Small intestine (tissue), 7 donors: ENCODE data around the gene PRPF31. TPM values are rescaled to one million over a fixed set of nuclear protein-coding genes. Genes with fewer than 3 reads are reported as not detected.
"Not testable (repeated sequence)": the region's sequence is repeated elsewhere in the genome, so short reads cannot be mapped to it uniquely, and the experiment has no call there.

ENCODE experiments used
- DNase-seq, 2 donors: peaks; one replicate each; pipeline versions ENCODE4 v3.0.0 to v3.0.0-alpha.2; 2013
- FAIRE-seq: peaks from 2 replicates; lab custom pipeline; 2012; peaks lifted over from hg19 to GRCh38; lab: Jason Lieb, UNC
- H3K27ac ChIP-seq, 3 donors: one replicate each; pipeline ENCODE4 v1.5.1; 2013; ENCODE audit warnings: low read length in 2 of 3, mild to moderate bottlenecking in 2 of 3, control low read depth in 1 of 3, inconsistent platforms in 1 of 3, low read depth in 1 of 3, moderate library complexity in 1 of 3
- H3K27me3 ChIP-seq, 3 donors: one replicate each; pipeline ENCODE4 v1.6.1; 2013; ENCODE audit warnings: low read length in 3 of 3, inconsistent platforms in 1 of 3; ENCODE audit not compliant: control insufficient read depth in 3 of 3, insufficient read depth in 3 of 3
- H3K36me3 ChIP-seq, 3 donors: one replicate each; pipeline ENCODE4 v1.6.1; 2013; ENCODE audit warnings: low read length in 3 of 3, inconsistent platforms in 1 of 3, low read depth in 1 of 3, mild to moderate bottlenecking in 1 of 3, moderate library complexity in 1 of 3; ENCODE audit not compliant: control insufficient read depth in 3 of 3, insufficient read depth in 2 of 3
- H3K4me1 ChIP-seq, 3 donors: one replicate each; pipeline ENCODE4 v1.6.1; 2013; ENCODE audit warnings: low read length in 2 of 3, inconsistent platforms in 1 of 3, low read depth in 1 of 3, mild to moderate bottlenecking in 1 of 3, moderate library complexity in 1 of 3; ENCODE audit not compliant: control insufficient read depth in 3 of 3, insufficient read depth in 2 of 3
- H3K4me3 ChIP-seq, 3 donors: one replicate each; pipeline ENCODE4 v1.5.1; 2013; ENCODE audit warnings: low read length in 3 of 3, control low read depth in 1 of 3, inconsistent platforms in 1 of 3, low read depth in 1 of 3, mild to moderate bottlenecking in 1 of 3, moderate library complexity in 1 of 3
- H3K9me3 ChIP-seq, 2 donors: one replicate each; pipeline ENCODE4 v1.6.1; 2013; ENCODE audit warnings: low read depth in 1 of 2, low read length in 1 of 2; ENCODE audit not compliant: control insufficient read depth in 2 of 2, insufficient read depth in 1 of 2
- WGBS, 3 donors: extraction: QIAGEN DNeasy Blood & Tissue Kit; methylation state at CpG; one replicate each; pipeline ENCODE4 v1.1.7; 2013; 5-methylcytosine and 5-hydroxymethylcytosine counted together
- polyA plus RNA-seq, 4 donors: library from polyadenylated mRNA; stranded (reverse) in 3 of 4; unstranded in 1 of 4; fragments of 200-250 nt in 3 of 4; fragments of 120-200 nt in 1 of 4; gene quantifications; one replicate each; pipeline versions ENCODE4 v1.2.1 to v1.2.3, GENCODE V29; 2013
- donor health status: healthy with polysubstance abuse.
- donor health status: control.
- donor health status: control.
- donor health status: Bipolar disorder and iron deficiency.
- donor health status: healthy.

PRPF31 gene
- polyA plus RNA-seq, 4 donors: 44.3 to 57.0 (median 47.4) TPM

DNA sequence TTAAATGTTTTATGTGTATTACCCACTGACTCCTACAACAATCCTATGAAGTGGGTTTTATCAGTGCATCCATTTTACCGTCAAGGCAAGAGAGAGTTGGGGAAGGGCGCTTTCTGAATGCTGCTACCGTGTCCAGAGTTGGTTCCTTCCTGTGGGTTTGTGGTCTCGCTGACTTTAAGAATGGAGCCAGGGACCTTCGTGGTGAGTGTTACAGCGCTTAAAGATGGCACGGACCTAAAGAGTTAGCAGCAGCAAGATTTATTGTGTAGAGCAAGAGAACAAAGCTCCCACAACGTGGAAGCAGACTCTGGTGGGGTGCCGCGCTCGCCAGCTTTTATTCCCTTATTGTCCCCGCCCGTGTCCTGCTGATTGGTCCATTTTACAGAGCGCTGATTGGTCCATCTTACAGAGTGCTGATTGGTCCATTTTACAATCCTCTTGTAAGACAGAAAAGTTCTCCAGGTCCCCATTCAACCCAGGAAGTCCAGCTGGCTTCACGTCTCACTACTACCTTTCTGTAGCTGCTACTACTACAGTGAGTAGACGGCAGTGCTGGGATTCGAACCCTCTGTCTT, 21.0 kb upstream of the PRPF31 start:
- FAIRE-seq: no peak
- no peak for DNase-seq

DNA sequence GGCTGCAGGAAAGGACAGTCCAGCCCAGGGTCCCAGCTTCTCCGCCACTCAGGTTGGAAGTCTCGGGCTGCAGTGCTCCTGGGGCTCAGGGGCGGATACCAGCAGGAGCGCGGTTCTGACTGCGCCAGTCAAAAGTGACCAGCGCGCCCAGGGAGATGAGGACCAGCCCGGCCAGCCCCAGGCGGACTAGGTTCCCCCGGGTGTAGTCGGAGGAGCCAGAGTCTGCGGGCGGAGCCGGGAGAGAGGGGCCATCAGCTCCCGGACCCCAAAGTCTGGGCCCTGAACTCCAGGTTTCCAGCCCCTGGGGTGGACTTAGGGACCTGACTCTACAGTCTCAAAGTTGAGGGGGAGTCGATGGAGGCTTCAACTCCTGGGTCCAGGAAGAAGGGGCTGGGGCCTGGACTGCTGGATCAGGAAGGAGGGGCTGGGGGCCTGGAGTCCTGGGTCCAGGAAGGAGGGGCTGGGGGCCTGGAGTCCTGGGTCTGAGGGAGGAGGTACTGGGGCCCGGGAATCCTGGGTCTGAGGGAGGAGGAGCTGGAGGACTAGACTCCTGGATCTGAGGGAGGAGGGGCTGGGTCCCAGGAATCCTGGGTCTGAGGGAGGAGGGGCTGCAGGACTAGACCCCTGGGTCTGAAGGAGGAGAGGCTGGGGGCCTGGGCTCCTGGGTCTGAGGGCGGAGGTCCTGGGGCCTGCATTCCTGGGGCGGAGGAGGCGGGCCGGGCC, 20.3 kb upstream of the PRPF31 start:
- H3K4me1 ChIP-seq: no peaks in the 10 kb centered on the region
- FAIRE-seq (no peak), DNase-seq (no peak)
- H3K27ac ChIP-seq: no peak overlapping the region
- H3K4me3 ChIP-seq: peak overlapping the region in 1 of 3 donors; percentile 36
- WGBS, 3 donors: 69 to 85% (median 70%) methylated on average over 18 to 22 of the region's 22 CpGs
- H3K9me3 ChIP-seq: no peaks in the 10 kb centered on the region
- H3K27me3 ChIP-seq: peaks cover 0 to 25% (median 11%) of the 10 kb centered on the region in 3 donors
- no peaks in the 10 kb centered on the region for H3K36me3 ChIP-seq

More for the DNA sequence above, 21.0 kb upstream of the PRPF31 start:
- no peaks in the 10 kb centered on the region for H3K36me3 ChIP-seq
- H3K9me3 ChIP-seq: no peaks in the 10 kb centered on the region
- H3K27me3 ChIP-seq: peaks cover 0 to 27% (median 12%) of the 10 kb centered on the region in 3 donors
- no peaks in the 10 kb centered on the region for H3K4me1 ChIP-seq
- H3K27ac ChIP-seq: no peak overlapping the region
- H3K4me3 ChIP-seq: no peak overlapping the region
- 77 to 81% (median 81%) methylated on average over 17 of the region's 17 CpGs for WGBS, 3 donors

DNA sequence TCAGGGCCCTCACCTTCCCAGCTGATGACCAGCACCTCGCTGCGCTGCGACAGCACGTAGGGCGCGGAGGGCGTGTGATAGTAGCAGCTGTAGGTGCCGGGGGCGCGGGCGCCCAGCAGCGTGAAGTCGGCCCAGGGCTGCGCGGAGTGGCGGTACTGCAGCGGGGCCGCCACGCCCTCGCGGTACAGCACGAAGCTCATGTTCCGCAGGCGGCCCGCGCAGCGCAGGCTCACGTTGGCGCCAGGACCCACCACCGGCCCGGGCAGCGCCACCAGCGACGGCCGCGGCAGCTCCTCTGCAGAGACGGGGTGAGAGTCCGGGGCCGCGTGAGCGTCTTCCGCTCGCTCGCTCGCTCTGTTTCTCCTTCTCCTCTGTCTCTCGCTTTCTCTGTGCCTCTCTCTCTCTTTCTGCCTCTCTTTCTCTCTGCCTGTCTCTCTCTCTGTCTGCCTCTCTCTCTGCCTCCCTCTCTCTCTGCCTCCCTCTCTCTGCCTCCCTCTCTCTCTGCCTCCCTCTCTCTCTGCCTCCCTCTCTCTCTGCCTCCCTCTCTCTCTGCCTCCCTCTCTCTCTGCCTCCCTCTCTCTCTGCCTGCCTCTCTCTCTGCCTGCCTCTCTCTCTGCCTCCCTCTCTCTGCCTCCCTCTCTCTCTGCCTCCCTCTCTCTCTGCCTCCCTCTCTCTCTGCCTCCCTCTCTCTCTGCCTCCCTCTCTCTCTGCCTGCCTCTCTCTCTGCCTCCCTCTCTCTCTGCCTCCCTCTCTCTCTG, 19.5 kb upstream of the PRPF31 start:
- not testable (repeated sequence) for H3K36me3 ChIP-seq, H3K27ac ChIP-seq, H3K4me1 ChIP-seq, H3K9me3 ChIP-seq, FAIRE-seq
- WGBS, 3 donors: 0 to 1% (median 0%) methylated on average over 39 to 46 of the region's 46 CpGs
- H3K4me3 ChIP-seq: peak overlapping the region in 1 of 3 donors; percentile 36
- H3K27me3 ChIP-seq: peaks cover 0 to 25% (median 11%) of the 10 kb centered on the region in 3 donors
- DNase-seq: peak; percentile 51 to 55

DNA sequence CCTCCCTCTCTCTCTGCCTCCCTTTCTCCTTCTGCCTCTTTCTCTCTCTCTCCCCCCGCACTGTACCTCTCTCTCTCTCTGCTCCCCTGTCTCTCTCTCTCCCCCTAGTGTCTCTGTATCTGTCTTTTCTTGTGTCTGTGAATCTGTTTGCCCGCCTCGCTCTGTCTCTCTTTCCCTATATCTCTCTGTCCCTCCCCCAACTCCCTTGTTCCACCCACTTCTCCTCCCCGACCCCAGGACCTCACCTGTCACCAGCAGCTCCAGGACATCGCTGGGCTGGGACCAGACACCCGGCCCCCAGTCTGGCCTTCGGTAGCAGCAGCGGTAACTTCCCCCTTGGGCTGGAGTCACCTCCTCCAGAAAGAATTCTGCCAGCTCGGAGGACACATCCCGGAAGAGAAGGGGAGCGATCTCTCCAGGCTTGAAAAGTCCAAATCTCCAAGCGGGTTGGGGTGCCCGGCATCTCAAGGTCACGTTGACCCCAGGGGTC, 18.9 kb upstream of the PRPF31 start:
- peaks cover 0 to 25% (median 11%) of the 10 kb centered on the region in 3 donors for H3K27me3 ChIP-seq
- FAIRE-seq (no peak), DNase-seq (peak; percentile 38 to 41)
- peak overlapping the region in 1 of 3 donors; percentile 26 for H3K4me3 ChIP-seq
- no peaks in the 10 kb centered on the region for H3K4me1 ChIP-seq
- no peaks in the 10 kb centered on the region for H3K36me3 ChIP-seq
- WGBS, 3 donors: 5 to 13% (median 9%) methylated on average over 14 of the region's 14 CpGs
- no peak overlapping the region for H3K27ac ChIP-seq
- no peaks in the 10 kb centered on the region for H3K9me3 ChIP-seq

DNA sequence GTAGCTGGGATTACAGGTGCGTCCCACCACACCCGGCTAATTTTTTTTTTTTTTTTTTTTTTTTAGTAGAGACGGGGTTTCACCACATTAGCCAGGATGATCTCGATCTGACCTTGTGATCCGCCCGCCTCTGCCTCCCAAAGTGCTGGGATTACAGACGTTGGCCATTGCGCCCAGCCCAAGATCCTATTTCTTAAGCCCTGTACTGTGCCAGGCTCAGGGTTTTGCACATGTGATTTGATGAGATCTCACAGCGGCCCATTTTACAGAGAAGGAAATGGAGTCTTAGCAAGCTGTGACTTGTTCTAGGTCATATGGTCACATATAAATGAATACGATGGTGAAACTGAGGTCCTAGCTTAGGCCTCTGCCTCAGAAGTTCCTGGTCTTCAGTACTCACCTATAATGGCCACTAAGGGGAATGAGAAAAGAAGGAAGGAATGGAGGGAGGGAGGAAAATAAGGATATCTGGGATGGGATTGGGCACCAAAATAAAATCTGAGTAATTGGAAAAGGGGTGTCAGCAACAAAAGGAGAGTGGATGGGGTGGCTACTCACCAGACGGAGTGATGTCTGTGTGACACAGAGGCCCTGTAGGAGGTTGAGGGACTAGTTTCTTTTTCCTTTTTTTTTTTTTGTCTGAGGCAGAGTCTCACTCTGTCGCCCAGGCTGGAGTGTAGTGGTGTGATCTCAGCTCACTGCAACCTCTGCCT, 16.2 kb upstream of the PRPF31 start:
- Histone ChIP-seq H3K27me3 (peaks cover 0 to 25% (median 8%) of the 10 kb centered on the region in 3 donors), H3K27ac (no peak overlapping the region), H3K9me3 (no peaks in the 10 kb centered on the region), H3K36me3 (peaks cover 0 to 1% (median 0%) of the 10 kb centered on the region in 3 donors), H3K4me3 (no peak overlapping the region), H3K4me1 (peaks cover 0 to 2% (median 0%) of the 10 kb centered on the region in 3 donors)
- DNase-seq (no peak), FAIRE-seq (no peak)
- WGBS, 3 donors: 80 to 86% (median 82%) methylated on average over 9 to 12 of the region's 12 CpGs

DNA sequence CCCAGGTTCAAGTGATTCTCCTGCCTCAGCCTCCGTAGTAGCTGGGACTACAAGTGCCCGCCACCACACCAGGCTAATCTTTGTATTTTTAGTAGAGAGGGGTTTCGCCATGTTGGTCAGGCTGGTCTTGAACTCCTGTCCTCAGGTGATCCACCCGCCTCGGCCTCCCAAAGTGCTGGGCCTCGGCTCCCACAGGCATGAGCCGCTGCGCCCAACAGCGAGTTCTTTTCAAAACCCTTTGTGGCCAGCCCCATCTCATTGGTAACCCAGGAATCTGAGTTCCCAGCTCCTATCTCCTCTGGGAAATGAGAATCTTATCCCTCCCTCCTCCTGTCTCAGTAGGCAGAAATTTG, 15.7 kb upstream of the PRPF31 start:
- H3K9me3 ChIP-seq, H3K36me3 ChIP-seq, H3K4me1 ChIP-seq, FAIRE-seq, H3K27ac ChIP-seq, DNase-seq, H3K4me3 ChIP-seq: not testable (repeated sequence)
- 77 to 83% (median 78%) methylated on average over 9 of the region's 9 CpGs for WGBS, 3 donors
- H3K27me3 ChIP-seq: peaks cover 0 to 19% (median 5%) of the 10 kb centered on the region in 3 donors

DNA sequence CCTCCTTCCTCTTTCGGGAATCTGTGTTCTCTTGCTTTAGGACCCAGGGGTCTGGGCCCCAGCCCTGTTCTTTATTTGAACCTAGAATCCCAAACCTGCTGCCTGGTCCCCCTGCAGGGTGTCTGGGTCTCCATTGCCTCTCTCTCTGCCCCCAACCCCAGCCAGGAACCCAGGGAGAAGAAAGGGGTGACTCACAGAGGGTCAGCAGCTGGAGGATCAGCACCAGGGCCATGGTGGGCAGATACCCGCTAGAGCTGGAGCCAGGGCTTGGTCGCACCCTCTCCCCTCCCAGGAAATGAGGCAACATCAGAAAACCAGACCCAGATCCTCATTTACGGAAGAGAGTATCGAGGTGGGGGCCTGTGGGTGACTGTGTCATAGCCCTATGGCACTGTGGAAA, 15.0 kb upstream of the PRPF31 start, which contains the start of gene OSCAR:
Gene OSCAR, minus strand, starts transcription at position 243 of the 400 bp plus-strand sequence. Its CDS starts 11 bp downstream, at position 232.
- WGBS, 3 donors: 52 to 68% (median 62%) methylated on average over 5 of the region's 5 CpGs
- Histone ChIP-seq H3K36me3 (peaks cover 0 to 5% (median 0%) of the 10 kb centered on the region in 3 donors), H3K27me3 (peaks cover 0 to 12% (median 3%) of the 10 kb centered on the region in 3 donors), H3K27ac (no peak within 1 kb of the TSS), H3K4me1 (peaks cover 0 to 2% (median 0%) of the 10 kb centered on the region in 3 donors), H3K4me3 (no peak within 1 kb of the TSS), H3K9me3 (no peaks in the 10 kb centered on the region)
- DNase-seq: no peak
- no peak for FAIRE-seq
